Esophagus muscularis mucosa (tissue), 3 donors: ENCODE results near the gene FMN1.

ENCODE experiments used
- CTCF ChIP-seq, 3 experiments: fragments of 200-600 bp in 2 of 3; fragments of 450-650 bp in 1 of 3; sonication (generic) in 2 of 3; IDR thresholded peaks; one replicate each; pipeline ENCODE4 v1.5.1; 2017 to 2019; ENCODE audit warnings: antibody characterized with exemption in 3 of 3, mild to moderate bottlenecking in 2 of 3, moderate library complexity in 1 of 3
- EP300 ChIP-seq: sonication (generic); formaldehyde crosslinking; IDR thresholded peaks from one replicate; pipeline ENCODE4 v1.6.1; 2017; ENCODE audit warnings: antibody characterized with exemption

DNA sequence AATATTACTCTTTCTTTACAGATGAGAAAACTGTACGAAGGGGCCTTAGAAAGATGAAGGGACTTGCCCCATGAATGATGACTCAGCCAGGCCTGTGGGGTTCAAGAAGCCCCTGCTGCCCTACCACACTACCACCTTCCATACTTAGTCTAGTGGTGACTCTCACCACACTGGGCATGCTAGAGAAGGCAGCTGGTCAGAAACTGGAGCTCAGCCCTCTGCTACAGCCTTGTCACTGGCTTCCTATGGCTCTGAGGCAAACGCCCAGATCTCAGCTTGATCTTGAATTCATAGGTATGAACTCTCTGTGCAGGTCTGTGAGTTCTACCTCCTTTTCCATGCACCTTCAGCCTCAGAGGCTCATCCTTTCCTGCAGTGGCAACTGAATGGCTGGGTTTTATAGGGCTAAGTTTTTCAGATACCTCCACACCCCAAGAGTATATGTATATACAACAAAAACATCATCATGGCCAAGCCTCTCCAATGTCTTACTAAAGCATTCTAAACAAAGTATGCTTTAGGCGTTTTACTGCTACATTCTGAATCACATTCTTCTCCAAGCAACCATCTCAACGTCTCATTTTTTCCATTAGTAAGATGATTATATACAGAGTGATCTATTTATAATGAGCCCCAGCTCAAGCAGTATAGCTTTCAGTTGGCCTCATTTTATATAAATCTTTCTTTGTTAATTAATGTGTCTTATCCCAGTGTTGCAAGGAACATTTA is 242.6 kb downstream of the FMN1 start:
- TF ChIP-seq EP300 (no peak), CTCF (IDR thresholded peaks at IDR 0.05) (no peak)
